HG02885 (cell line): ENCODE measurements around the gene RPTOR.

Experiments used
- ATAC-seq: cut with Tn5 transposase; IDR thresholded peaks from one replicate; pipeline ENCODE4 v1.9.1; 2021; ENCODE audit warnings: mild to moderate bottlenecking; ENCODE audit not compliant: unreplicated experiment, poor library complexity

Gene RPTOR

DNA sequence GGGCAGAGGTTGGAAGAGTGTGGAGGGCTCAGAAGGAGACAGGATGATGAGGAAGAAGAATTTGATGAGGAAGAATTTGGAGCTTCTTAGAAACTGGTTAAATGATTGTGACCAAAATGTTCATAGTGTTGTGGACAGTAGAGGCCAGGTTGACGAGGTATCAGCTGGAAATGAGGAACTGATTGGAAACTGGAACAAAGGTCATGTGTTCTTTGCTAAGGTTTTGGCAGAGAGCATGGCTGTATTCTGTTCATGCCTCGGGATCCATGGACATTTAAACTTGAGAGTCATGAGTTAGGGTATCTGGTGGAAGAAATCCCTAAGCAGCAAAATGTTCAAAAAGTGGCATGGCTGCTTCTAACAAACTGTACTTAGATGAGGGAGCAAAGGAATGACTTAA, 466.3 kb downstream of the RPTOR start:
- no peak for ATAC-seq

DNA sequence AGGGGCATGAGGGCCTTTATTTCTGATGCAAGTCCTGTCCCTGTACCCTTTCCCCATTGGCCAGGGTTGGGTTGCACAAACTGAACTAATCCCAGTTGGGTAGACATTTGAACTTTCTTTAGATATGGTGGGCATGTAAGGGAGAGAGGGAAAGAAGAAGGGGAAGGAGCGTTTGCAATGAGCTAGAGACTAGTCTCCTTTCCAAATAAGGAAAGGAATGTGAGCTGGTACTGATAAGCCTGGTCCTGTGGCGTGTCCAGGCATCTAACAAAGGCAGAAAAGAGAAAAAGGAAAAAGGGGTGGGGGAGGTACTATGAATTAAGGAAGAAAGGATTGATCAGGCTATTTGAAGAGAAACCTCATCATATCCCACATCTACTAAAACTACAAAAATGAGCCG, 467.3 kb downstream of the RPTOR start:
- ATAC-seq, result no peak

DNA sequence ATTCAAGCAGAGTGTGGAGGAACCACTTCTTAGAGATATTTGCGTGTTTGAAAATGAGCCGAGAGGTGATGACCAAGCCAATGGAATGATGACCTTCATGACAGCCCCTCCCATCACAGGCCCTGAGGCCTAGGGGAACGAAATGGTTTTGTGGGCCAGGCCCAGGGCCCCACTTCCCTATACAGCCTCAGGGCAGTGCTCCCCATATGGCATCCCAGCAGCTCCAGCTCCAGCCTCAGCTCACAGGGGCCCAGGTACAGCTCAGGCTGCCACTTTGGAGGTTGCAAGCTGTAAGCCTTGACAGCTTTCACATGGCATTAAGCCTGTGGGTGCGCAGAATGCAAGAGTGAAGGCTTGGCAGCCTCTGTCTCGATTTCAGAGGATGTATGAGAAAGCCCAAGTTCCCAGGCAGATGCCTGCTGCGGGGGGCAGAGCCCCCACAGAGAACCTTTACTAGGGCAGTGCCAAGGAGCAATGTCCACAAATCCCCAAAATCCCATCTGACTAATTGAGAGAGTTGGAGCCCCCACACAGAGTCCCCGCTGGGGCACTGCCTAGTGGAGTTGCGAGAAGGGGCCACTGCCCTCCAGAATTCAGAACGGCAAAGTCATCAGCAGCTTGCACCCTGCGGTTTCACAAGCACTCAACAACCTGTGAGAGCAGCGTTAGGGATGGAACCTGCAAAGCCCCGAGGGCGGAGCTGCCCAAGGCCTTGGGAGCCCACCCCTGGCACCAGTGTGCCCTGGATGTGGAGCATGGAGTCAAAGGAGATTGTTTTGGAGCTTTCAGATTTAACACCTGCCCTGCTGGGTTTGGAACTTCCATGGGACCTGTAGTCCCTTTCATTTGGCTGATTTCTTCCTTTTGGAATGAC, 468.2 kb downstream of the RPTOR start:
- no peak for ATAC-seq

DNA sequence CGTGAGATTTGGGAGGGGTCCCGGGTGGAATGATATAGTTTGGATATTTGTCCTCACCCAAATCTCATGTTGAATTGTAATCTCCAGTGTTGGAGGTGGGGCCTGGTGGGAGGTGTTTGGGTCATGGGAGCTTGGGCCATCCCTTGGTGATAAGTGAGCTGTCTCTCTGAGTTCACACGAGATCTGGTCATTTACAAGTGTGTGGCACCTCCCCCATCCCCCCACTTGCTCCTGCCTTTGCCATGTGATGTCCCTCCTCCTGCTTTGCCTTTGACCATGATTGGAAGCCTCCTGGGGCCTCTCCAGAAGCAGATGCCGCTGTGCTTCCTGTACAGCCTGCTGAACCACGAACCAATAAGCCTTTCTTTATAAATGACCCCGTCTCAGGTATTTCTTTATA, 469.0 kb downstream of the RPTOR start:
- ATAC-seq, result no peak

DNA sequence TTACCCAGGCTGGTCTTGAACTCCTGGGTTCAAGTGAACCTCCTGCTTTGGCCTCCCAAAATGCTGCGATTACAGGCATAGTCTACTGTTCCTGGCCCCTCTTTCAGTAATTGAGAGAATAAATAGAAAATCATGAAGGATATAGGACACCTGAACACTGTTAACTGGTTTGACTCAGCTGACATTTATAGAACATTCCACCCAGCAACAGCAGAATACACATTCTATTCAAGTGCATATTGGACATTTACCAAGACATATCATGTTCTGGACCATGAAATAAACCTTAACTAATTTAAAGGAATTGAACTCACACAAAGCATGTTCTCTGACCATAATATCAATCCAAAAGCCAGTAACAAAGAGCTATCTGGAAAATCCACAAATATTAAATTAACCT, 470.5 kb downstream of the RPTOR start:
- no peak for ATAC-seq
